HG02970 (cell line): ENCODE measurements around the gene ZAP70.
"Not testable (repeated sequence)": the region's sequence is repeated elsewhere in the genome, so short reads cannot be mapped to it uniquely, and the experiment has no call there.

Experiments
- ATAC-seq: cut with Tn5 transposase; IDR thresholded peaks from one replicate; pipeline ENCODE4 v1.9.1; 2021; ENCODE audit warnings: mild to moderate bottlenecking, moderate library complexity, moderate number of reproducible peaks; ENCODE audit not compliant: unreplicated experiment, low FRiP score

Gene ZAP70

GRCh38 chr2:97697252-97698235 lies 15.8 kb upstream of the ZAP70 start:
- no peak for ATAC-seq

GRCh38 chr2:97698530-97698929 lies 14.8 kb upstream of the ZAP70 start:
- ATAC-seq = no peak

GRCh38 chr2:97699765-97700444 lies 13.5 kb upstream of the ZAP70 start:
- ATAC-seq = no peak

DNA sequence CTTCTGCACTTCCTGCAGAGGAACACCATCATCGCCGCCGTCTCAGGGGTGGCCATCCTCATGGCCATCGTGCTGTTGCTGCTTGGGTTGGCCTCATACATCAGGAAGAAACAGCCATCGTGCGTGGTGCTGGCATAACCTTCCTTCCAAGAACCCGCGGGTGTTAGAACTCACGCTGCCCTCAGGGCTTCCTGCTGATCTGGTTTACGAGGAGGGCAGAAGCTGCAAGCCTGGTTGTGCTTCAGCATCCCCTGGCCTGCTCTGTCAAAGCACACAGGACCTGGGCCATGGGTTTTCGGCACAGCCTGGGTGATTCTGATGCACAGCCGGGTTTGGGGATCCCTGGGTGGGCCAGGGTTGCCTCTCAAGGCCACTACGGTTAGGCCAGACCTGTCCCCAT lies 12.2 kb upstream of the ZAP70 start:
- ATAC-seq = no peak

GRCh38 chr2:97701851-97702465 lies 11.4 kb upstream of the ZAP70 start:
- ATAC-seq = no peak

- no peak for ATAC-seq
These were observed 10.5 kb upstream of the ZAP70 start for GRCh38 chr2:97702731-97703470.

GRCh38 chr2:97703741-97704140 lies 9.6 kb upstream of the ZAP70 start:
- ATAC-seq = no peak

DNA sequence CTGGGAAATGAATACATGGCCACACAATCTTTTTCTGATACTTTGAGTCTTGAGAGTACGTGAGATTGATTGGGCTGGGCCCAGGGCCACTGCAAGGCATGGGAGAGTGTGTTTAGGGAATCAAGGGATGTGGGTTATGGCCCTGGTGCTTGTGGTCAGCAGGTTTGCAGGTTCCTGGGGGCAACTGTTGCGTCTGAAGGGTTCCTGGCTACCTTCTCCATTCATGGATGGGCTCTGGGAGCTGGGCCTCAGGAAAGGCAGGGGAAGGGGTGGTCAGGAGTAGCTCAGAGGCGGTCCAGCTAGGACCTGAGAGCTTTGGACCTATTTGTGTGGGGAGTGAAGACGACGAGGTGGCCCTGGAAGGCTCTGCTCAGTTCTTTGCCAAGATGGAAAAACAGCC lies 8.4 kb upstream of the ZAP70 start:
- ATAC-seq = no peak

DNA sequence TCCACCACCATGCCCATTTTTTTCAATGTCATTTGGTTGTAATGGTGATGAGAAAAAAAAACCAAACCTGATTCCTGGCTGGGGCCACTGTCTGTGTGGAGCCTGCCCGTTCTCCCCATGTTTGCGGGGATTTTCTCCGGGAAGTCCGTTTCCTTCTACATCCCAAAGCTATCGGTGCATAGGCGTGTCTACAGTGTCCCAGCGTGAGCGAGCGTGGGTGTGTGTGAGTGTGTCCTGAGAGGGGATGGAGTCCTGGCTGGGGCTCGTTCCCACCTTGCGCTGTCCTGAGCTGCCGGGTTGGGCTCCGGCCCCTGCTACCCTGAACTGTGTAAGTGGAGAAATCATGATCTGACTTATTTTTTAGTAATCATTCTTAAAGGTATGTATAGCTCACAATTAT lies 7.3 kb upstream of the ZAP70 start:
- no peak for ATAC-seq

DNA sequence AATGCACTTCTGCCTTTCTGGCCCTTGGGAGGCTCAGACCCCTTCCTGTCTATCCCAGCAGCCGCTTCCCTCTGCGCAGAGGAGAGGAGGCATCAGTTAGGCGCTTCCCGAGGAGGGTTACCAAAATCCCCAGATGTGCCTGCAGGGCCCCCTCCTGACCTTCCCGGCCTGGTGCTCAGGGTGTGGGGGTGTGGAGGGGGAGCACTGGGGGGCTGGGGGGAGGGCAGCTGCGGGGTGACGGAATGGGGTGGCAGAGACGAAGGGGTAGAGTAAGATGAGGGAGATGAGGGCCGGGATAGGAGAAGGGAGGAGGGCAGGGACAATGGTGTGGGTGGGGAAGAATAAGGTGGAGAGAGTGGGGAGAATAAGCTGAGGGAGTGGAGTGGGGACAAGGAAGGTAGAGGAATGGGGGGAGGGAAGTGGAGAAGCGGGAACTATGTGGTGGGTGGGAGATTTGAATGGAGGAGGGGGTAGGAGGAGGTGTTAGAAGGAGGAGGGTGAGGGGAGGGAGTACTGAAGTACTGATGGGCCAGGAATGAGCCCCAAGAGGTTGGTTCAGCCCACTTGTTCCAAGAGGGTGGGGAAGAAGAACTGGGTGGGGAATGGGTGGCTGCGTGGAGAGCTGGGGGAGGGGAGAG lies 6.5 kb upstream of the ZAP70 start:
- no peak for ATAC-seq

- no peak for ATAC-seq
These were observed 5.9 kb upstream of the ZAP70 start for GRCh38 chr2:97707362-97708047.

GRCh38 chr2:97708048-97708380 lies 5.4 kb upstream of the ZAP70 start:
- no peak for ATAC-seq

GRCh38 chr2:97708608-97709007 lies 4.8 kb upstream of the ZAP70 start:
- ATAC-seq = no peak

- ATAC-seq = no peak
These were observed 2.0 kb upstream of the ZAP70 start for GRCh38 chr2:97711394-97711711.

- ATAC-seq = not testable (repeated sequence)
These were observed 1.2 kb upstream of the ZAP70 start for GRCh38 chr2:97712175-97712574.

DNA sequence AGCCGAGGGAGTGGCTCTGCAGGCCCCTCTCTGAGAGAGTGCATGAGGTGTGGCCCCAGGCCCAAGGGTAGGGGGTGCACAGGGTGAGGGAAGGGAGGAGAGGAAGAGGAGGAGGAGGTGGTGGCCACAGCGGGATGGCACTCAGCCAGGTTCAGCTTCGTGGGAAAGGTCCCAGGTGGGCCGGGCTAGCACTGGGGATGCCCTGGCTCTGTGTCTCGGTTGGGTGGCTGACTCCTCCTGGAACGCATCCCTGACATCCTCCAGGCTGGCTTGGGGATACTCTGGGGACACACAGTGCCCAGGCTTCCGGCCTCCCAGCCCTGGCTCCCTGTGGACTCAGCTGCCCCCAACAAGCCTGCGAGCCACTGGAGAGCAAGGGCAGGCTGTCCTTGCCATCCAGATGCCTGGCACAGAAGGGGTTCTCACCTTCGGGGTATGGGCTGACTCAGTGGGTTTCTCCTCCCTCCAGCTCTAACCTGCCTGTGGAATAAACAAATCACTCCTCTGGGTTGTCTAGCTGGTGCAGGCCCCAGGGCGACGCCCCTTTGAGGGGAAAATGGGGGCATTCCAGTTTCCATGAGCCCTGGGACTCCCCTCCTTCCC lies 582 bp upstream of the ZAP70 start:
- ATAC-seq = no peak

- no peak for ATAC-seq
These were observed 941 bp downstream of the ZAP70 start for GRCh38 chr2:97714084-97714949.

GRCh38 chr2:97714950-97715652 lies 1.7 kb downstream of the ZAP70 start:
- no peak for ATAC-seq
